Measurements from ENCODE around the gene BNIP3.

DNA sequence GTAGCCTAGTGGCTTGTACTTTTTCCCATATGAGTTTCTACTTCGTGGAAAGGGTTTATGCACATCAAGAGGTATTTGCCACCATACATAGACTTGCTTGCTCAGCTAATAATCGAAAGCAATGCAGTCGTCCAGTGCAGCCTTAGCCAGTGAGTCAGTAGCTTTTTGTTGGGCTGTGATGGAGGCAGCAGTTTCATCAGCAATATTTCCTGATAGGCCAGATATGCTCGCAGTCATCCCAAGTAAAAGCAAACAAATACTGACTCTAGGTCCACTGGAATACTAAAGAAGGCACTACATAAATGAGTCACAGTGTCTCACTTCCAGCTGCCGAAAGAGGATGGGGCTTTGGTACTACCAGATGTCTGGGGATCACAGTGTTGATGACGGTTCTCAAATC lies 2.1 kb upstream of the BNIP3 start:
- TF ChIP-seq, protein P1, sequence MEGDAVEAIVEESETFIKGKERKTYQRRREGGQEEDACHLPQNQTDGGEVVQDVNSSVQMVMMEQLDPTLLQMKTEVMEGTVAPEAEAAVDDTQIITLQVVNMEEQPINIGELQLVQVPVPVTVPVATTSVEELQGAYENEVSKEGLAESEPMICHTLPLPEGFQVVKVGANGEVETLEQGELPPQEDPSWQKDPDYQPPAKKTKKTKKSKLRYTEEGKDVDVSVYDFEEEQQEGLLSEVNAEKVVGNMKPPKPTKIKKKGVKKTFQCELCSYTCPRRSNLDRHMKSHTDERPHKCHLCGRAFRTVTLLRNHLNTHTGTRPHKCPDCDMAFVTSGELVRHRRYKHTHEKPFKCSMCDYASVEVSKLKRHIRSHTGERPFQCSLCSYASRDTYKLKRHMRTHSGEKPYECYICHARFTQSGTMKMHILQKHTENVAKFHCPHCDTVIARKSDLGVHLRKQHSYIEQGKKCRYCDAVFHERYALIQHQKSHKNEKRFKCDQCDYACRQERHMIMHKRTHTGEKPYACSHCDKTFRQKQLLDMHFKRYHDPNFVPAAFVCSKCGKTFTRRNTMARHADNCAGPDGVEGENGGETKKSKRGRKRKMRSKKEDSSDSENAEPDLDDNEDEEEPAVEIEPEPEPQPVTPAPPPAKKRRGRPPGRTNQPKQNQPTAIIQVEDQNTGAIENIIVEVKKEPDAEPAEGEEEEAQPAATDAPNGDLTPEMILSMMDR (IDR thresholded peaks at IDR 0.05; ENCODE audit: low read depth, low read length): no peak
- no peak for TF ChIP-seq EZH2phosphoT487 (IDR thresholded peaks at IDR 0.05; ENCODE audit: low read depth)

Data from OCI-LY3 (cell line).